PC-9 (cell line): ENCODE measurements around the gene ZFPM1.

ENCODE experiments used
- EZH2 ChIP-seq: fragments of 200-600 bp; sonication (generic); IDR thresholded peaks from 2 replicates; pipeline ENCODE4 v1.8.0; 2017; ENCODE audit warnings: antibody characterized with exemption, low read depth
- TF ChIP-seq, protein P1 (sequence below): fragments of 200-600 bp; sonication (generic); conservative IDR thresholded peaks from 2 replicates; pipeline ENCODE4 v1.6.1; 2017; ENCODE audit warnings: mixed run types, antibody characterized with exemption, mild to moderate bottlenecking, moderate library complexity

DNA sequence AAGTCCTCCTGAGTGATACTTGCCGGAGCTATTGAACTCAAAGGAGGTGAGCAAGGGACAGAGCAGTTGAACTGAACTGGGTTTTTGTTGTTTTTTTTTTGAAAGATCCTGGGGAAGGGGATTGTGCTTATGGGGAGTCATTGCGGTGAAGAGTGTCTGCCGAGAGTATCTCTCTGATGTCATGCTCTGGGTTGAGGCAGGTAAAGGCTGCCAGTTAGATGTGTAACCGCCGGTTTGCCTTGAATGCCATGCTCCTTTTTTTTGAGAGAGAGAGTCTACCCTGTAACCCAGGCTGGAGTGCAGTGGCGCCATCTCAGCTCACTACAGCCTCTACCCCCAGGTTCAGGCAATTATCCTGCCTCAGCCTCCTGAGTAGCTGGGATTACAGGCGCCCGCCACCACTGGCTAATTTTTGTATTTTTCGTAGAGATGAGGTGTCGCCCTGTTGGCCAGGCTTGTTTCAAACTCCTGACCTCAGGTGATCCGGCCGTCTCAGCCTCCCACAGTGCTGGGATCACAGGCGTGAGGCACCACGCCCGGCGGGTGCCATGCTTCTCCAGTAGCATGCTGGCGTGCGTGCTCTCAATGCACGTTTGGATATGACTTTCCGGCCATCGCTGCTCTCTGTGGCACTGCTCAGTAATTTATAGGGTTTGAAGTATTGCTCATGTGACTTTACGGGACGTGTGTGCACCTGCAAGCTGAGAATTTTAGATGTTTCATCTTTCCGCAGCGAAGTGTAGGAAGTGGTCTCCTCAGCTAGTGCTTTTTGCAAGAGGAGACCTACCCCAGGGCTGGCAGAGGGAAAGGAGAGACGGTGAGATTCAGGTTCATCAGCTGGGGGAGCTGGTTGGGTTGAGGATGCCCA is 125.6 kb downstream of the ZFPM1 start:
- TF ChIP-seq, protein P1, sequence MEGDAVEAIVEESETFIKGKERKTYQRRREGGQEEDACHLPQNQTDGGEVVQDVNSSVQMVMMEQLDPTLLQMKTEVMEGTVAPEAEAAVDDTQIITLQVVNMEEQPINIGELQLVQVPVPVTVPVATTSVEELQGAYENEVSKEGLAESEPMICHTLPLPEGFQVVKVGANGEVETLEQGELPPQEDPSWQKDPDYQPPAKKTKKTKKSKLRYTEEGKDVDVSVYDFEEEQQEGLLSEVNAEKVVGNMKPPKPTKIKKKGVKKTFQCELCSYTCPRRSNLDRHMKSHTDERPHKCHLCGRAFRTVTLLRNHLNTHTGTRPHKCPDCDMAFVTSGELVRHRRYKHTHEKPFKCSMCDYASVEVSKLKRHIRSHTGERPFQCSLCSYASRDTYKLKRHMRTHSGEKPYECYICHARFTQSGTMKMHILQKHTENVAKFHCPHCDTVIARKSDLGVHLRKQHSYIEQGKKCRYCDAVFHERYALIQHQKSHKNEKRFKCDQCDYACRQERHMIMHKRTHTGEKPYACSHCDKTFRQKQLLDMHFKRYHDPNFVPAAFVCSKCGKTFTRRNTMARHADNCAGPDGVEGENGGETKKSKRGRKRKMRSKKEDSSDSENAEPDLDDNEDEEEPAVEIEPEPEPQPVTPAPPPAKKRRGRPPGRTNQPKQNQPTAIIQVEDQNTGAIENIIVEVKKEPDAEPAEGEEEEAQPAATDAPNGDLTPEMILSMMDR, result no peak
- no peak for TF ChIP-seq EZH2
